ENCODE results near the gene CBLB.

The CBLB gene

DNA sequence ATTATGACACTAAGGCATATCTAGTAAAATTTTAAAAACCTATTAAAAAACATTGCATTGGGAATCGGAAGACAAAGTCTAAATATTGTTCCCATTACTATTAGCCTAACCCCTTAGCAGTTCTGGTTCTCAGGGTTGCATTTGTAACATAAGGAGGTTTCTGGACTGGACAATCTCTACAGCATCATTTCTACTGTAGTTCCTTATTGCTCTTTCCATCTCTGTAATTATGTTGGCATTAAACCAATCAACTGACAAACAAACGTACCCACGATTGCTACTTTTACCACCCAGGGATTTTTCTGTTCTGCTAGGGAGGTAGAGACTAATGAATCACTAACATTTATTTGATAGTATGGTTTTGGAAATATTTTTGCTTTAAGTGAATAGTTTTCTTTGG lies 190.8 kb downstream of the CBLB start:
- no peak for FAIRE-seq

DNA sequence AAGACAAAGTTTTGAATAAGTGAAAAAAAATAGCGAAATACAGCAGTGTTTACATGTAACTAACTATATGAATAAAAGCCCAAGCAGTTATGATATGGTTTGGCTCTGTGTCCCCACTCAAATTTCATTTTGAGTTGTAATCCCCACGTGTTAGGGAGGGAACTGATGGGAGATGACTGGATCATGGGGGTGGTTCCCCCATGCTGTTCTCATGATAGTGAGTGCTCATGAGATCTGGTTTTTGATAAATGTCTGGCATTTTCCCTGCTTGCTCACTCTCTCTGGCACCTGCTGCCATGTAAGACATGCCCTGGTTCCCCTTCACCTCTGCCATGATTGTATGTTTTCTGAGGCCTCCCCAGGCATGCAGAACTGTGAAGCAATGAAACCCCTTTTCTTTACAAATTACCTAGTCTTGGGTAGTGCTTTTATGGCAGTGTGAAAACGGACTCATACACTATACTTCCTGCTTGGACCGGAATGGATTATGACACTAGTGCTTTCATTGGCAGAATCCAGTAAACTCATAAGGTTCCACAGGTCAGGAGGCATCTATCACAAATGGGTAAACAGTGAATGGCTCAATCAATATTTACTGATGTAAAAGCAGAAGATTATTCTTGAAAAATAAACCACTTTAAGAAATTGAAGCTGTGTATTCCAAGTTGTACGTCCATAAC lies 192.1 kb downstream of the CBLB start:
- FAIRE-seq = no peak

- no peak for FAIRE-seq
Observed at GRCh38 chr3:105674437-105675065, 194.3 kb downstream of the CBLB start.

DNA sequence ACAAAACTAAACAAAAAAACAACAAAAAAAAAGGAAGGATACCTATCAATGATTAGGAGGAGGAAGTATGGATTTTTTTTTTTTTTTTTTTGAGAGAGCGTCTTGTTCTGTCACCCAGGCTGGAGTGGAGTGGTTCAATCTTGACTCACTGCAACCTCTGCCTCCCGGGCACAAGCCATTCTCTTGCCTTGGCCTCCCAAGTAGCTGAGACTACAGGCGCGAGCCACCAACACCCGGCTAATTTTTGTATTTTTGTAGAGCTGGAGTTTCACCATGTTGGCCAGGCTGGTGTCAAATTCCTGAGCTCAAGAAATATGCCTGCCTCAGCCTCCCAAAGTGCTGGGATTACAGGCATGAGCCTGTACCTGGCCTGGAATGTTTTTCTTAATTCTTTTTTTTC lies 195.8 kb downstream of the CBLB start:
- FAIRE-seq = no peak

GRCh38 chr3:105662306-105662705 lies 206.5 kb downstream of the CBLB start:
- FAIRE-seq = no peak

GRCh38 chr3:105661461-105661860 lies 207.4 kb downstream of the CBLB start:
- no peak for FAIRE-seq

GRCh38 chr3:105656651-105657504 lies 211.9 kb downstream of the CBLB start:
- no peak for FAIRE-seq

DNA sequence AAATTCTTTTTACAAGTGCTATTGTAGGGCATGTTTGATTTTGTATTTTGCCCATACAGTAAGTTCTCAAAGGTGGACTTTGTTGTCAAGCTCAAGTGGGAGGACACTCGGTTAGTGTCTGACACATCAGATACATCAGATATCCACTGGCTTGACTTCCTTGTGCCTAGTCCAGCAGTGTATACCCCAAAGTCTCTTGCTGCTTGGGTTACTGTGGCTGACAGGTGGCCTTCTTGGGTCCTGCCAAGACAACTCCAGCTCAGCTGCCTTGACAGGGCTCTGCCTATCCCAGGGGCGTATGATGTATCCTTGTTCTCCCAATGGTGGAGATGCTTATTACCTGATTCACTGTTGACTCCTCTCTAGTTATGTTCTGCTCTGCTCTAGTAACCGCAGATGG lies 214.9 kb downstream of the CBLB start:
- FAIRE-seq = no peak

DNA sequence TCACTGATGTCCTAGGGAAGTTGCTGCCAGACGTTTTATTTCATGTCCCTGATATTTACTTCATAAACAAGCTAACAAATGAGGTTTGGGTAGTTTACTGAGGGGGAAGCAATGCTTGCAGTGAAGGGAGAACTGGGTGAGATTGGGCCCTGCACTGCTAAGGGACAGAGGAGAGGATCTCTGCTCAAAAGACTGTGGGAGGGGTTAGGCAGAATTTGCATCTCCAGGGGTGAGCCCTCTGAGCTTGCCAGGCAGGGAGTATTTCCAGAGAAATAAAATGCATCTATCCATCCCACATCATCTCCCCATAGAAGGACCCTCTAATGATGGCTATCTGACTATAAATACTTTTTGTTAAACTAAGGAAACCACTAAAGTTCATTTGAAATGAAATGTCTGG lies 215.6 kb downstream of the CBLB start:
- FAIRE-seq = no peak

DNA sequence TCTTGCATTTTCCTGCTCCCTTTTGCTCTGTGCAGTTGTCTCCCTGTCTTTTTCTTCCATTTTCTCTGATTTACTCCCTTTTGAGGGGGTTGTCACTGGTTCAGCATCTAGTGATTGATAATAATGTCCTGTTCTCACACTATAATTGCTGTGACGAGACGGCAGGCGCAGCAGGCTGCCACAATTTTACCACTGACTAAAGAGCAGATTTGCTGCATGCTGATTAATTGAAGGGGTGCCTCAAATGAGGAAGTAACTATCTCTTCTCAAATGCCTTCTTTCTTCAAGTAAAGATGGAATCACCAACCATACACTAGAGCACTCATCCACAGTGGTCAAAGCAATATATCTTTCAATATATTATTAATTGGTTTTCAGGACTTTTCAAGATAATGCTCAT lies 219.3 kb downstream of the CBLB start:
- no peak for FAIRE-seq

DNA sequence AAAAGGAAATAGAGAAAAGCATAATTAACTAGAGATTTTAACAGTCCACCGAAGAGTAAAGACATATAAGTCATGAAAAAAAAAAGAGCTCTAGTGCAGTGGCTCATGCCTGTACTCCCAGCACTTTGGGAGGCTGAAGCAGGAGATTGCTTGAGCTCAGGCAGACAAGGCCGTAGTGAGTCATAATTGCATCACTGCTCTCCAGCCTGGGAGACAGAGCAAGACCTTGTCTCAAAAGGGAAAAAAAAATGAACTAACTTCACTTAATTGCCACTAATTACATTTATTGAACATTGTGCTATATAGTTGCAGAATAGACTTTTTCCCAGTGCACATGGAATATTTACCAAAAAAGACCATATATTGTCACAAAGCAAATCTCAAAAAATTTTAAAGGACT lies 221.8 kb downstream of the CBLB start:
- no peak for FAIRE-seq

- FAIRE-seq = no peak
Observed at GRCh38 chr3:105639131-105639530, 229.7 kb downstream of the CBLB start.

GRCh38 chr3:105634708-105635107 lies 234.1 kb downstream of the CBLB start:
- FAIRE-seq = no peak

- no peak for FAIRE-seq
Observed at GRCh38 chr3:105629718-105630117, 239.1 kb downstream of the CBLB start.

GRCh38 chr3:105626739-105627138 lies 242.1 kb downstream of the CBLB start:
- no peak for FAIRE-seq

- no peak for FAIRE-seq
Observed at GRCh38 chr3:105622169-105622568, 246.6 kb downstream of the CBLB start.

- no peak for FAIRE-seq
Observed at GRCh38 chr3:105620236-105620635, 248.6 kb downstream of the CBLB start.

GRCh38 chr3:105619651-105620050 lies 249.2 kb downstream of the CBLB start:
- FAIRE-seq = no peak

- no peak for FAIRE-seq
Observed at GRCh38 chr3:105618556-105618955, 250.3 kb downstream of the CBLB start.

- FAIRE-seq = no peak
Observed at GRCh38 chr3:105616374-105617121, 252.3 kb downstream of the CBLB start.

DNA sequence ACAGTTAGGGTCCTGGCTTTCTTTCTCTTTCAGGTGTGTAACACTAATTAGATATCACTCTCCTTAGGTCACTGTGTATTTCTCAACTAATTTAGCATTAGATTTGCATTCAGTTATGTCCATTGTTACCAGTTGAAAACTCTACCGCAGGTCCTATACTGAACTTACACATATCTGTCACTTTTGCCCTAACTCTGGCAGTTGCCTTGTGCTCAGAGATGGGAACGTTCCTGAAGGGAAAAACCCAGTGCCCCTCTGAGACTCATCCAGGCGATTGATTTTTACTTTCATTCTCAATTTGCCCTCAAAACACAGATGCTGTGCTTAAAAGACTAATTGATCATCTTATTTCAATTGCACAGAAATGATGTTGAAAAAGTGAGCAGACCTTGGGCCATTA lies 253.0 kb downstream of the CBLB start:
- FAIRE-seq = no peak

- FAIRE-seq = no peak
Observed at GRCh38 chr3:105614288-105615030, 254.4 kb downstream of the CBLB start.

- FAIRE-seq = no peak
Observed at GRCh38 chr3:105613120-105613519, 255.7 kb downstream of the CBLB start.

Data from G401.6 (cell line).